ENCODE results near the gene KANK4.

Gene KANK4

DNA sequence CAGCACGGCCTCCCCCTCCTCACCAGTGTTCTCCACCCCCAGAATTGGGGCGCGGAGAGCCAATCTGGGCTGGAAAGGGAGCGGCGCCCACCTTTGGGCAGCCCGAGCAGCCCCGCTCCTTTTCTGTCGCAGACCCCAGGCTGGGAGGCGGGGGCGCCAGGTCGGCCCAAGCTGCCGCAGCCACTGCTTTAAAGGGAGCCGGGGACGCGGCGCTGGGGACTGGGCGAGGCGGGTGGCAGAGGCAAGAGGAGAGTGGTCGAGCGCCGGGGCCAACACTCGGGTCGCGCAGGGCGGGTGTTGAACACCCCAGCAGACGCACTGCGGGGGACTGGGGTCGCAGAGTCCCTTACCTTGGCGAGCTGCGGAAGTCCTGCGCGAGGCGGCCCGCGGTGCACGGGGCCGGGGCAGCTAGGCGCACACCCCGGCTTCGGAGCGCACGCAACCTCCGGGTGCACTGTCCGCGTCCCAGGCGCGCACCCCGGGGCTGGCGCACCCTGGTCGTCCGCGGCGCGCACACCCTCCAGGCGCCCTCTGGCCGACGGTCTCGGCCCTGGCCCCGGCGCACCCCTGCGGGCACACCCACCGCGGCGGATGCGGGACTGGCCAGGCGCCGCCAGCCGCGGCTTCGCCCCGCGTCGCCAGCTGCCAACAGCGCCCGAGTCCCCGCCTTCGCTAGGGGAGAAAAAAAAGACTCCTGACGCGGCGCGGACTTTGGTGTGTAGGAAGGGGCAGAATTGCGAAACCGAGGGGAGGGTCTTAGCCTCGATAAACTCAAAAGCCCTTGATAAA is at the start of gene KANK4:
Gene KANK4, minus strand, starts transcription at position 679 of the 789 bp plus-strand sequence. CDS start 37,870 bp downstream, outside the sequence.
- DNase-seq (ENCODE audit: low spot score): no peak
- in situ Hi-C loops (cut with MboI; ENCODE audit: low sequenced_read_pairs, unreplicated experiment): no loop called here
- TF ChIP-seq, protein P1, sequence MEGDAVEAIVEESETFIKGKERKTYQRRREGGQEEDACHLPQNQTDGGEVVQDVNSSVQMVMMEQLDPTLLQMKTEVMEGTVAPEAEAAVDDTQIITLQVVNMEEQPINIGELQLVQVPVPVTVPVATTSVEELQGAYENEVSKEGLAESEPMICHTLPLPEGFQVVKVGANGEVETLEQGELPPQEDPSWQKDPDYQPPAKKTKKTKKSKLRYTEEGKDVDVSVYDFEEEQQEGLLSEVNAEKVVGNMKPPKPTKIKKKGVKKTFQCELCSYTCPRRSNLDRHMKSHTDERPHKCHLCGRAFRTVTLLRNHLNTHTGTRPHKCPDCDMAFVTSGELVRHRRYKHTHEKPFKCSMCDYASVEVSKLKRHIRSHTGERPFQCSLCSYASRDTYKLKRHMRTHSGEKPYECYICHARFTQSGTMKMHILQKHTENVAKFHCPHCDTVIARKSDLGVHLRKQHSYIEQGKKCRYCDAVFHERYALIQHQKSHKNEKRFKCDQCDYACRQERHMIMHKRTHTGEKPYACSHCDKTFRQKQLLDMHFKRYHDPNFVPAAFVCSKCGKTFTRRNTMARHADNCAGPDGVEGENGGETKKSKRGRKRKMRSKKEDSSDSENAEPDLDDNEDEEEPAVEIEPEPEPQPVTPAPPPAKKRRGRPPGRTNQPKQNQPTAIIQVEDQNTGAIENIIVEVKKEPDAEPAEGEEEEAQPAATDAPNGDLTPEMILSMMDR (IDR thresholded peaks at IDR 0.05; ENCODE audit: borderline replicate concordance, control extremely low read depth, extremely low read depth, insufficient read depth, missing control alignments): no peak

DNA sequence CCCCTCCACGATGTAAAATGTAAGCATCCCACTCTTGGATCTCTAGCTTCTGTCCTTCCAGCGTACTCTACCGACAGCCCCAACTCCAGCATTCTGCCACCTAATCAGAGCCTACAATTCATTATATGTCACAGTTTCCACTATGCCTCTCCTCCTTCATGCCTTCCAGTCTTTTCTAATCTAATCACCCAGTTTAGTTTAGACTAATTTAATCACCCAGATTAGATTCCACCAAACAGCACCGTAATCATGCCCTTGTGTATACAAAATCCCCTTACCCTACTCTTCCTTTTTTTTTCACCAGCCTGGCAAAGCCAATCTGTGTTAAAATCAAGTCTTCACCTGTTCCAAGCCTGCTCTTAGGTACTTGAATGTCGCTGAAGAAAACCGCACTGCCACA is 49.8 kb upstream of the KANK4 start:
- in situ Hi-C loops (cut with MboI; ENCODE audit: low sequenced_read_pairs, unreplicated experiment): no loop called here
- DNase-seq (ENCODE audit: low spot score): no peak
- TF ChIP-seq, protein P1 (IDR thresholded peaks at IDR 0.05; ENCODE audit: borderline replicate concordance, control extremely low read depth, extremely low read depth, insufficient read depth, missing control alignments): no peak

DNA sequence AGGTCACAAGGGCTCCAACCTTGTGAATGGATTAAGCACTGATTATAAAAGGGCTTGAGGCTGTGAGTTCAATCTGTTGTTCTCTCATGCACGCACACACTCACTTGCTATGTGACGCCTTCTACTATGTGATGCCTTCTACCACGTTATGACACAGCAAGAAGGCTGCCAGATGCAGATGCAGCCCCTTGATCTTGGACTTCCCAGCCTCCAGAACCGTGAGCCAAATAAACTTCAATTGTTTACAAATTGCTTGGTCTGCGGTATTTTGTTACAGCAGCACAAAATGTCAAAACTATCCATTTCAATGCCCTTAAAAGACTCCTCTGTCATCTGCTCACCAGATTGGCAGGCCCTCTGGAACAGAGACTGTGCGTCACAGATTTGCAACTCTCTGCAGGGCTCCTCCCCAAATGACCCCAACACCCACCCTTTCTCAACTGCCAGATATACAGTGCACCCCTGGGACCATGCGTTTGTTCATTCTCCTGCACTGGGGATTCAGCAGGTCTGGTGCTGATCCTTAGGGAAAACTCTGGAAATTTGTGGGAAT is 47.8 kb upstream of the KANK4 start:
- DNase-seq (ENCODE audit: low spot score): no peak
- in situ Hi-C loops (cut with MboI; ENCODE audit: low sequenced_read_pairs, unreplicated experiment): no loop called here
- TF ChIP-seq, protein P1 (IDR thresholded peaks at IDR 0.05; ENCODE audit: borderline replicate concordance, control extremely low read depth, extremely low read depth, insufficient read depth, missing control alignments): no peak

DNA sequence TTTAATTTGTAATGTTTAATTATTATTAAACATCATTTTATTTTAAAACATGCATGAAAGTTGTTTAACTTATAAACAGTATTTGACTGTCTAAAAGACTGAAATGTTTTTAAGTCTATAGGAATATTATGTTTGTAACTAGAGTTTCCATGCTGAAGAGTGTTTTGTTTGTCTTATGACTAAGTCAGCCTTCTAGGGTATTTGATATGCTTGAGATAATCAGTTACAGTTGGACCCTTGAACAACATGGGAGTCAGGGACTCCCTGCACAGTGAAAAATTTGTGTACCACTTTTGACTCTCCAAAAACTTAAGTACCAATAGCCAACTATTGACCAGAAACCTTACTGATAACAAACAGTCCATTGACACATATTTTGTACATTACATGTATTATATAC is 45.5 kb upstream of the KANK4 start:
- TF ChIP-seq, protein P1 (IDR thresholded peaks at IDR 0.05; ENCODE audit: borderline replicate concordance, control extremely low read depth, extremely low read depth, insufficient read depth, missing control alignments): no peak
- in situ Hi-C loops (cut with MboI; ENCODE audit: low sequenced_read_pairs, unreplicated experiment): no loop called here
- DNase-seq (ENCODE audit: low spot score): no peak

DNA sequence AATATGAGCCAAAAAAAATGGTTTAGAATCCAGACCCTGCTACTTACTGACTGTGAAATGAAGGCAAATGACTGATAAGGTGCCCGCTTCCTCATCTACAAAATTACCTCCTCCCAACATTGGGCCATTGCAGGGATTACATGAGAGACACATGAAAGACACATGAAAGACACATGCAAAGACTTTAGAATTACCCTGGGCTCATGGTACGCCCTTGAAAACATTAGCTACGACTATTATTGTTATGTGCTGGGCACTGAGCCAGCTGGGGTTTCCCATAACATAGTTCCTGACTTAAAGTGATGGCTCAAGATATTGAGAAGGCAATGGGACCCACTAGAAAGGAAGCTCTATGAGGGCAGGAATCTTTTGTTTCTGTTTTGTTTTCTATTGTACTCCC is 43.7 kb upstream of the KANK4 start:
- in situ Hi-C loops (cut with MboI; ENCODE audit: low sequenced_read_pairs, unreplicated experiment): no loop called here
- DNase-seq (ENCODE audit: low spot score): no peak
- TF ChIP-seq, protein P1 (IDR thresholded peaks at IDR 0.05; ENCODE audit: borderline replicate concordance, control extremely low read depth, extremely low read depth, insufficient read depth, missing control alignments): no peak

DNA sequence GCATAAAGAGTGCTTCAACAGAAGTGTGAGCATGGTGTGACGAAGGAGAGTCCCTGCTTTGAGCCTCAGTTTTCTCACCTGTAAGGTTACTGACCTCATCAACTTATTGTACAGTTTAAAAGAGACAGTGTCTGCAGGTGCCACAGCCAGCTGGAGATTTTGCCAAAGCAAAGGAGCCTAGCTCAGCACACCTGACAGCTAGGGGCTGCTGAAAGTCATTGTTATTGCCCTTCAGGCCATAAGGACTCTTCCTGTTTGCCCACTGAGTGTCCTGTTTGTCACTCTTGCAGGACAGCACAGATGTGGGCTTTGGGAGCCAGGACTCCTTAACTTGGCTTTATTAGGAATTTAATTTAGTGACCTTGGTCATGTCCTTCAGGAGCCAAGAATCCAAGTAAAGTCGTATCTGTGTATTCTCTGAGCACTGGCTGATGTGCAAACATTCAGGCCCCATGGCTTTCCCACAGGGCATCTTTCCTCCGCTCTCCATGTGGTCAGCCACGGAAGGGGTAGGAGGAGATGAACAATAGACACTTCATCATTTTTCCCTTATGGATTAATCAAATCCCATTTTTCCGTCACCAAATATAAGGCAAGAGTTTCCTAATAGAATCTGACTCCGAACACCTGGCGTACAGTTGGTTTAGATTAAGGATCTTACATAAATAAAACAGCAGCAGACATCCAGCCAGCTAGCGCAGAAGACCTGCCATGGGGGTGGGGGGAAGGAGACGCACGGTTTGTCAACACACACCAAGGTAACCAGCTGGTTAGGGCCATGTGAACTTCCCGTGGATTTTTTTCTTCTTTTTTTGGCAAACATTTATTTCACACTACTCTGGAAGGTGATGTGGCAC is 43.1 kb upstream of the KANK4 start:
- in situ Hi-C loops (cut with MboI; ENCODE audit: low sequenced_read_pairs, unreplicated experiment): no loop called here
- TF ChIP-seq, protein P1 (IDR thresholded peaks at IDR 0.05; ENCODE audit: borderline replicate concordance, control extremely low read depth, extremely low read depth, insufficient read depth, missing control alignments): no peak
- DNase-seq (ENCODE audit: low spot score): no peak

All from GM13976 (cell line).